NCI-H748 treated with DMSO at 0.1 percent for 48 hours (cell line): ENCODE results near the gene CPPED1.

Source experiments
- DNase-seq: peaks from one replicate; lab custom pipeline; 2025; lab: John Stamatoyannopoulos, UW

The CPPED1 gene

GRCh38 chr16:12732600-12732999 lies 71.1 kb downstream of the CPPED1 start:
- DNase-seq, result no peak

GRCh38 chr16:12729448-12729847 lies 74.2 kb downstream of the CPPED1 start:
- no peak for DNase-seq

- DNase-seq, result no peak
These were observed 75.2 kb downstream of the CPPED1 start for GRCh38 chr16:12728469-12728868.

- DNase-seq, result no peak
These were observed 79.5 kb downstream of the CPPED1 start for GRCh38 chr16:12724226-12724625.

- no peak for DNase-seq
These were observed 80.0 kb downstream of the CPPED1 start for GRCh38 chr16:12723681-12724080.

GRCh38 chr16:12721841-12722421 lies 81.8 kb downstream of the CPPED1 start:
- no peak for DNase-seq

- DNase-seq, result no peak
These were observed 83.7 kb downstream of the CPPED1 start for GRCh38 chr16:12719972-12720371.

- DNase-seq, result no peak
These were observed 87.0 kb downstream of the CPPED1 start for GRCh38 chr16:12716658-12717057.

GRCh38 chr16:12709807-12710206 lies 93.9 kb downstream of the CPPED1 start:
- no peak for DNase-seq

- no peak for DNase-seq
These were observed 95.4 kb downstream of the CPPED1 start for GRCh38 chr16:12708266-12708665.

- no peak for DNase-seq
These were observed 97.1 kb downstream of the CPPED1 start for GRCh38 chr16:12706628-12707027.

- no peak for DNase-seq
These were observed 99.1 kb downstream of the CPPED1 start for GRCh38 chr16:12704492-12705111.

GRCh38 chr16:12703935-12704334 lies 99.8 kb downstream of the CPPED1 start:
- no peak for DNase-seq

- no peak for DNase-seq
These were observed 103.5 kb downstream of the CPPED1 start for GRCh38 chr16:12700161-12700560.

GRCh38 chr16:12699161-12699560 lies 104.5 kb downstream of the CPPED1 start:
- DNase-seq, result no peak

GRCh38 chr16:12697437-12697836 lies 106.2 kb downstream of the CPPED1 start:
- no peak for DNase-seq

GRCh38 chr16:12695454-12695853 lies 108.2 kb downstream of the CPPED1 start:
- DNase-seq, result no peak

GRCh38 chr16:12690024-12690423 lies 113.7 kb downstream of the CPPED1 start:
- no peak for DNase-seq

GRCh38 chr16:12688951-12689850 lies 114.5 kb downstream of the CPPED1 start:
- DNase-seq, result no peak

- DNase-seq, result no peak
These were observed 117.9 kb downstream of the CPPED1 start for GRCh38 chr16:12685806-12686205.

GRCh38 chr16:12682432-12683165 lies 121.1 kb downstream of the CPPED1 start:
- DNase-seq, result no peak

- no peak for DNase-seq
These were observed 122.0 kb downstream of the CPPED1 start for GRCh38 chr16:12681653-12682052.
